ENCODE results near the gene KRTAP2-4.

GRCh38 chr17:41067281-41067680, 1.6 kb upstream of the KRTAP2-4 start:
- TF ChIP-seq EP300 (IDR thresholded peaks at IDR 0.05), result no peak
- no peak for TF ChIP-seq POLR2AphosphoS5 (IDR thresholded peaks at IDR 0.05)
